HG03103 (cell line): ENCODE results near the gene ELMOD1.
"Not testable (repeated sequence)": the region's sequence is repeated elsewhere in the genome, so short reads cannot be mapped to it uniquely, and the experiment has no call there.

Experiments used
- ATAC-seq: cut with Tn5 transposase; IDR thresholded peaks from one replicate; pipeline ENCODE4 v1.9.1; 2021; ENCODE audit warnings: low read depth; ENCODE audit not compliant: unreplicated experiment

Gene ELMOD1

DNA sequence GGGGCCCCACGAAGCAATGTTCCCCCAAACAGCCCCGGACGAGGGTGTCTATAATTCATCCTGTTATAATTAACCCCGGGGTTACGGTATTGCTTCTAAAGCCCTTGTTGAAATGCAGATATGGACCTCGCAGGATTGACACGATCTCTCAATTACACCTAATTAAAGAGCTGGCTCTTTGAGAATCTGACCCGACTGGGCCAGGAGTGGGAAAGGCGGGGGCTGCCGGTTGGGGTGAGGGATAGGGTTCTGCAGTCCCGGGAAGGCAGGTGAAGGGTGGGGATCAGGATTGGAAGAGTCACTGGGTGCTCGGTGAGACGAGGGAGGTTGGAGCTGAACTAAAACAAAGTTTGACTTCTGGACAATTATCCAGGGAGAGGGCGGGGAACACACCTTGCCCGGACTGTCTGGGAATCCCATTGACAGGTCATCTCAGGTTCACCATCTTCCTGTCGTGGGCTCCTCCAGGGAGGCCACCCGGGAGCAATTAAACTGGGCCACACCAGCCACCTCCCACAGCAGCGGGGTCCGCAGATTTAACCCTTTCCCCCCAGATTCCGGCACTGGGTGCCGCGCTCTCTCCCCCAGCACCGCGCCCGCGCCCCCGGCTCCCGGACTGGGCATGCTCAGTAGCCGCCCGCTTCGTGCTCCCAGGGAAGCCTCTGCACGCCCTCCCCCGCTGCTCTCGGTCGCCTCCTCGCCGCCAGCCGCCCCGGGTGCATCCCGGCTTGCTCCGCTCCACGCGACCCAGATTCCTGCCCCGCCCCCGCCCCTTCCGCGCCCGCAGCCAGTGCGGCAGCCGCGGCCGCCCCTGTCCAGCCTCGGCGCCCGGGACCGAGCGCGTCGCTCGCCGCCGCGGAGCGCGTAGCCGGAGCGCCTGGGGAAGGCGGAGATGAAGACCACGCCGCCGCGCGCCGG is at the start of gene ELMOD1:
TSS of gene ELMOD1 (plus strand) at position 688 of the 918 bp plus-strand sequence. CDS start 27,043 bp downstream, outside the sequence.
- ATAC-seq, result no peak

DNA sequence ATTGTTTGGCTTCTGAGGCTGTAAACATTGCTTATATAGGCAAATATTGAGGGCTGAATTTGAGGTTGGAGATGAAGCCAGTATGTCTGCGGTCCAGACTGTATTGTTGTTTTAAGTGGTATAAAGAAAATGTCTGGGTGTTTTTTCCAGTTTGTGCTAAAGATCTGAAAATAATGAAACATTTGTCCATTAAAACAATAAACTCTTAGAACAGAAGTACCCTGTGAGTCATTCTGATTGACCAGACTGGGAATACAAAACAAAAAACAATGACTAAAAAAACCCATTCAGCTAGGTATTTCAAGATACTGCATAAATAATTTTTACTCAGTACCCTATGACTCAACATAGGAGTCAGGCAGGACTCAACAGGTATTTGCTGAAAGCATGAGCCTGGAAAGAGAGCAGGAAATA is 45.8 kb upstream of the ELMOD1 start:
- ATAC-seq, result no peak

DNA sequence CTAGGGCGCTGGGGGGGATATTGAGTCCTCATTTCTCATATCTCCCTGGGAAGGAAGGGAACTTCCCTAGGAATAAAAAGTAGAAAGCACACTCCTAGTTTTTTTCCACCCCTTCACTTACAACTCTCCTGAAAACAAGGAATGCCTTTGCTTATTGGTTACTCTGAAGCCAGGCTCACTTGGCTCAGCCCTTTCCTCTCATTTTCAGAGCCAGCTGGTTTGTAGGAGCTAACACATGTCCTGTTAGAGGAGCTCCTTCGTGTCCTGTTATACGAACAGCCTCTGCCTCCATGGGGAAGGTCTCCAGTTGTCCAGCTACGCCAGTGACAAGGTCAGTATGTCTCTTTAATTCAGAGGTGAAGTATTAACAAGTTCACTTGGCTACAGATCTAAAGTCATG is 43.0 kb upstream of the ELMOD1 start:
- ATAC-seq, result no peak

DNA sequence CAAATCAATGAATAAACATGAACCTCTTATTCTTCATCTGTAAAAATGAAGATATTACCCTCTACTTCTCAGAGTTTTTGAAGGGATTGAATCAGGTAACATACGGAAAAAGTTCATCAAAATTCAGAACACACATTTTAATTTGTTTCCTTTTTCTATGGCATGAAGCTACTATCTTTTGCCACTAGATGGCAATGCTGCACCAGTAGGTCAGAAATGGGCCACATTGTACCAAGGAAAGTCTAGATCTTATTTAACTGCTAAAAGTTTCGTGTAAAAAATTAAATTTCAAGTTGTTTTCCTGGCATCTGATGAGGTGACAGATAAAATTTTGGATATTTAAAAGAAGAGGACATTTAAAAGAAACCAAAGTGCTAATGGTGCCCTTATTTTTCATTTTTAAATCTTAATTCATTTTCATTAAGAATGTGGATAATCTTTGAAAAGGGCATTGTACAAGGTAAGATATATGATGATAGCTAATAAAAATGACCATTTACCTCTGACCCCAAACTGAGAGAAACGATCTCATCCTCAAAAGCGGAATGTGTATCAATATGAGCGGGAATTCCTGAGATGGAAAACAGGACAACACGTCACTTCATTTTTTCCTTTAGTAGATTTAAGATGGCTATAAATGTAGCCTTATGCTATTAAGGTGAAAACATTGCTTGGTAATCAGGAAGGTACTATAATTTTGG is 41.5 kb upstream of the ELMOD1 start:
- no peak for ATAC-seq

DNA sequence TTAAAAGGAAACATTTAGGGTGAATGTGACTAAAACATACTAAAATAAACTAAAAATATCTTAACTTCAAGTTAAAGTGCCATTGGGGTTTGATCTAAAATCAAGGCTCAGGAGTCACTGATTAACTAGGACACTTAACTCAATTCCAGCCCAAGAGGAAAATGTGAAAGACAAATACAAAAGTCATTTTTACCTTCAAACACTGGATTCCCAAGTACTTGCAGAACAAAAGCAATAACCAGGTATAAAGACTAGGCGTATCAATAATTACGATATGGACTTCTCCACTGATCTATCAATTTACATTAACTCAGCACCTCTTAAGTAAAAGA is 41.0 kb upstream of the ELMOD1 start:
- ATAC-seq, result no peak

DNA sequence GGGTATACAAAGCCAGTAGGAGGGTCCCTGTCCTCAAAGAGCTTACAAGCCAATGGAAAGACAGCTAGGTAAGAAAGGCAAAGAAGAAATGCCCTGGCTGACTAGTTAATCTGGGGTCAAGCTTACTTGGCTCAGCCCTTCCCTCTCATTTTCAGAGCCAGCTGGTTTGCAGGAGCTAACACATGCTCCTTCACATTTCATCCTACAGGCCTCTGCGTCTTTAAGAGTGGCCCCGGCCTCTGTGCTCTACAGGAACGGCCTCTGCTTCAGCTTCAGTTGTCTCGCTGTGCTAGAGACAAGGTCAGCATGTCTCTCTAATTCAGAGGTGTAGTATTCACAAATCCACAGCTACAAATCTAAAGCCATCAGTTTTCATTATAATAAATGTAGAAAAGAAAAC is 40.6 kb upstream of the ELMOD1 start:
- ATAC-seq, result no peak

DNA sequence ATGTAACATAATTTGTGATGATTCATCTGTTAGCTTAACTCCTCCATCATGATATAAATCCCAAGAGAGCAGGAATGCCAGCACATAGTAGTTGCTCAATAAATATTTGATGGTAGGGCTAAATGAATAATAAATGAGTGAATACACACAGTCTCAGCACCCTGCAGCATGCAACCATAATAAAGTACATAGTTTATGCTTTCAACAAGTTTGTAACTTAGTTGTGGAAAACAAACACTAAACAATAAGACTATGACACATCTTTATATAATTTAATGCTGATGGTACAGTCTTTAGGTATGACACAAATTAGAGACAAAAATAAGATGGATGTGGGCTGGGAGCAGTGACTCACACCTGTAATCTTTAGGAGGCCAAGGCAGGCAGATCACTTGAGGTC is 29.3 kb upstream of the ELMOD1 start:
- no peak for ATAC-seq

DNA sequence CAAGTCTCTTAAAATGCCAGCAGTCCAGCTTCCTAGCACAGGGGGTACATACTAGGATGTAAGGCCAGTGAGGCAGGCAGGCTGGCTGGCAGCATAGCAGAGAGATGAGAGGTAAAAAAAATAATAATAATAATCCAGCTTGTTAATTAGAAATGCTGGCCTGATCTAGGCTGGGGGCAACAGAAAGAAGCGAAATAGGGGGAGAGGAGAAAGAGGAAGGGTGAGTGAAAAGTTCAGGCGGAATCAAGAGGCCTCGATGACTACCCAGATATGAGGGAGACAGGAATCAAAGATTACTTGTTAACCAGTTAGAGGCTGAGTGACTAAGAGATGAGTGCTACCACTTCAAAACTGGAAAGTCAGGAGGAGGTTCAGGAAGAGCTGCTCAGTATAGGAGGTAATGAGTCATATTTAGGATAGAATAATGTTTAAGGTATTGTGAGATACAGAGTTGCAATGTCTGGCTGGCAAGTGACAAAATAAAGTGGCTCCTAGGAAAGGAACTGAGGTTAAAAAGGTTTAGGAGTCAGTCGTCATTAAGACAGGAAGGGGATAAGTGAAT is 28.2 kb upstream of the ELMOD1 start:
- no peak for ATAC-seq

DNA sequence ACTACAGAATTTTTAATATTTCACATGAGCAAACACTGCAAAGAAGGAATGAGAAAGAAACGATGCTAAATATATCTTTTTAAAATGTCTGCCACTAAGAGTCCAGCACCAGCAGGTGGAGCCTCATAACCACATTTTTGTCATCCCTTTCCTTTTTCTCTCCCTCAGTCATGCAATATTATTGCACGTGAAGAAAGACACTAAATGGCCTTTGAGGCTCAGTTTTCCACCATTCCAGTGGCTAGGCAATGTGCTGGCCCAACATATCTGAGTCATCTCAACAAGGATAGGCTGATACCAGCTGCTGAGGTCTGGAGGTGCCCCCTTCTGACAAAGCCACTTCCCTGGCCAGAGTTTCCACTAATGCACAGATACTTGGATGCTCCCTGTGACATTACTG is 27.2 kb upstream of the ELMOD1 start:
- ATAC-seq, result peak; percentile 32

DNA sequence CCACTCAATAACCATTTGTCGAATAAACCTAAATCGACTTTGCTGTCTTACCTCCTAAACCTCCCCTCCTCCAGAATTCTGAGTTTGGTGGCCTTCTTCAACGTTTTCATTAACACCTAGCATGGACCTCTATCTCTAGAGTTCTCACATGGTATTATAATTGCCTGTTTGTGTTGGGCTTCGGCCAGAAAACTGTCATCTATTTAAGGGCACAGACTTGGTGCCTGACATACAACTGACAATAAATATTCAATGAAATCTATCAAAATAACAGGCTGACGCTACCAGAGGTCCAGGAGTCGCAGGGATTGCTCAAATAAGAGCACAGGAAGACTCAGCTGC is 26.1 kb upstream of the ELMOD1 start:
- peak; percentile 2 for ATAC-seq

DNA sequence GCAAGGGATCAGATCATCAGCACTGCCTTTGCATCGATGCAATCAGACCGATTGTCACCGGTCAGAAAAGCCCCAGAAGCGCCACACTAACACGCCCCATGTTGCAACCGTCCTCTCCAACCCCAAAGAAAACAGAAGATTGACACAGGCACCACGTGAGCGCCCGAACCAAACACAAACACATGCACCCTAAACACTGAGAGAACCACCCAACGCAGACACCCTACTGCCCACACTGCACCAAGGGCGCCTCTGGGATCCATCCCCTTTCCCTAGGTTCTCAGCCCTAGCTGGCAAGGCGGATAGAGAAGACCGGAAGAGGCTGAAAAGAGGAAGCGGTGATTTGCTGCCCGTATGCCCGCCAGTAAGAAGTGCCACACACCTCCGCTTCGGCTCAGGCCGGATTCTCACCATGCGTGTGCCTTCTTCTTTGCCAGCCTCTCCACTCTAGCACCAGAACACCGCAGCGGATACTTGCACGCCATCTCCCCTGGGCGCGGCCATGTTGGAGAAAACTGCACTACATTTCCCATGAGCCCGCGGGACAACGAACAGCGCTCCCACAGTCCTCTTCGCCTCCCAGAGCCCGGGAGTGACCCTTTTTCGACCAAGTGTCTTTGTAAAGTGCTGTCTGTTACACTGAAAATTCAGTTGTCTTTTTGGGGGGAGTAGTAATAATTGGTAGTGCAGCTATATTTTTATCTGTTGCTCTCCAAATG is 25.6 kb upstream of the ELMOD1 start, which contains the start of gene ALKBH8:
TSS of gene ALKBH8 (minus strand) at position 517 of the 719 bp plus-strand sequence. CDS start 4,842 bp downstream, outside the sequence.
- ATAC-seq, result peak; percentile 66

DNA sequence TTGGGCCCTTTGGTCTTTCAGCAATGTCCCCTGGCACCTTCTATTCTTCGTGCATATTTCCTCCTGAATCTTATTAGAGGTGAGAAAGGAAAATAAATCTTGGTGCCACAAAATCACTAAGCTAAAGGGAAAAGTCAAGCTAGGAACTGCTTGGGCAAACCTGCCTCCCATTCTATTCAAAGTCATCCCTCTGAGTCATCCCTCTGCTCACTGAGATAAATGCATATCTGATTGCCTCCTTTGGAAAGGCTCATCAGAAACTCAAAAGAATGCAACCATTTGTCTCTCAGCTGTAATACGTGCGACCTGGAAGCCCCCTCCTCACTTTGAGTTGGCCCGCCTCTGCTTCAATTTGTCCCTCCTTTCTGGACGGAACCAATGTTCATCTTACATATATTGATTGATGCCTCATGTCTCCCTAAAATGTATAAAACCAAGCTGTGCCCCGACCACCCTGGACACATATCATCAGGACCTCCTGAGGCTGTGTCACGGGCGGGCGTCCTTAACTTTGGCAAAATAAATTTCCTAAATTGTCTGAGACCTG is 24.9 kb upstream of the ELMOD1 start:
- ATAC-seq, result not testable (repeated sequence)

DNA sequence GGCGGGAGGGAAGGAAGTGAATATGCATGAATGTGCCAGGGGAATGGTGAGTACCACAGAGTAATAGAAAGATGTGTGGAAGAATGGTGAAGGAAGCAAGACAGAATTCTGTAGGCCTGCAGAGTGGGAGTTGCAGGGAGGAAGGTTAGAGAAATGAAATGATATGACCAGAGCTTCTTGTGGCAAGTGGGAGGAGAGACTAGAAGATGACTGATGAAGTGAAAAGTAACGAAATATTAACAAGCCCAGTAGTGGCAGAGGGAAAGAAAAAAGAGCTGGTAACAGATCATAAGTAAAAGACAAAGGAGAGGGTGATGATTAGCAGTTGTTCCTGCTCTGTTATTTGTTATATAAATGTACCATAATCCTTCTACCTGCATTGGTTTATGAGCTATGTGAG is 24.4 kb upstream of the ELMOD1 start:
- no peak for ATAC-seq

DNA sequence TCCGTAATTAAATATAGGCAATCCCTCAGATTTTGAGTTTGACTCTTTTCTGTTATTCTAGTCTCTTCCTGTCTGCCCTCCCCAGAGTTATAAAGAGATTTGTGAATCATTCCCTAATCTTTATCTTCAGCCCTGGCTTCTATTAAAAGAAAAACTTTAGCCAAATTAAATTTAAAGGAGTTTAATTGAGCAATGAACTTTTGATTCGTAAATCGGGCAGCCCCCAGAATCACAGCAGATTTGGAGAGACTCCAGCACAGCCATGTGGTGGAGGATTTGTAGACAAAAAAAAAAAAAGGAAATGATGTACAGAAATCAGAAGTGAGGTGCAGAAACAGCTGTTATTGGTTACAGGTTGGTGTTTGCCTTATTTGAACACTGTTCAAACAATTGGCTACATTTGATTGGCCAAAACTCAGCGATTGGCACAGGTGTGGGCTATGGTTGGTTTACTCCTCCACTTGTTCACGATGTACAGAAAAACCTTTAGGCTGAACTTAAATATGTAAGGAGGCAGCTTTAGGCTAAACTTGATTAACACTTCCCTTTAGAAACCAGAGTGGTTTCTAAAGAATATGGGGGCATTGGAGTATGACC is 23.1 kb upstream of the ELMOD1 start:
- peak; percentile 27 for ATAC-seq

DNA sequence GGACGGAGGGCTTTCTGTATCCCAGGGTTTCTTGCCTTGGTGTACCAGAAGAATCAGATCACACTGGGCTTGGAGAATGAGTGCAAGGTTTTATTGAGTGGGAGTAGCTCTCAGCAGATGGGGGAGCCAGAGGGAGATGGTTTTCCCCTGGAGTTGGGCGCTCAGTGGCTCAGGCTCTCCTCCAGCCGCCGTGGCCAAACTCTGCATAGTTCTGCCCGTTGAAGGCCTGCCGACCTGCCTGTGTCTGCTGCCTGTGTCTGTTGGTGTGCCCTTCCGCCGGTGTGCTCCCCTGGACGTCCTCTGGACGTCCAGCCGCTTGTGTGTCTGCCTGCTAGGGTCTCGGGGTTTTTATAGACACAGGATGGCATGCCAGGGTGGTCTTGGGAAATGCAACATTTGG is 20.9 kb upstream of the ELMOD1 start:
- no peak for ATAC-seq

DNA sequence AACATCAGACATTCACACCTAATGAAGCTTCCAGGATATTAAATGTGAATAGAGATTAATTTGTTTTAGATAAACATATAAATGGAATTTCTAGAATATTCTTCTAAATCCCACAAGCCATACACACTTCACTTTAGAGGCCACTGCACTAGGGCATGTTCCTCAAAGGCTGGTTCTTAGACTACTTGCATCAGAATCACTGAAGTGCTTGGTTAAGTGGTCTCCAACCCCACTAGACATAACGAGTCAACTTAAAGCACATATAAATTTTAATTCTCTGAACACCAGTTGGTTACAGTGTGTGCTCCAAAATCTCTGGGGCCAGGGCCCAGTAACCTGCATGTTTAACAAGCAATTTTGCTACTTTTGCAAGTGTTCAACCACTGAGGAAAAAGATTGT is 17.5 kb upstream of the ELMOD1 start:
- ATAC-seq, result no peak

DNA sequence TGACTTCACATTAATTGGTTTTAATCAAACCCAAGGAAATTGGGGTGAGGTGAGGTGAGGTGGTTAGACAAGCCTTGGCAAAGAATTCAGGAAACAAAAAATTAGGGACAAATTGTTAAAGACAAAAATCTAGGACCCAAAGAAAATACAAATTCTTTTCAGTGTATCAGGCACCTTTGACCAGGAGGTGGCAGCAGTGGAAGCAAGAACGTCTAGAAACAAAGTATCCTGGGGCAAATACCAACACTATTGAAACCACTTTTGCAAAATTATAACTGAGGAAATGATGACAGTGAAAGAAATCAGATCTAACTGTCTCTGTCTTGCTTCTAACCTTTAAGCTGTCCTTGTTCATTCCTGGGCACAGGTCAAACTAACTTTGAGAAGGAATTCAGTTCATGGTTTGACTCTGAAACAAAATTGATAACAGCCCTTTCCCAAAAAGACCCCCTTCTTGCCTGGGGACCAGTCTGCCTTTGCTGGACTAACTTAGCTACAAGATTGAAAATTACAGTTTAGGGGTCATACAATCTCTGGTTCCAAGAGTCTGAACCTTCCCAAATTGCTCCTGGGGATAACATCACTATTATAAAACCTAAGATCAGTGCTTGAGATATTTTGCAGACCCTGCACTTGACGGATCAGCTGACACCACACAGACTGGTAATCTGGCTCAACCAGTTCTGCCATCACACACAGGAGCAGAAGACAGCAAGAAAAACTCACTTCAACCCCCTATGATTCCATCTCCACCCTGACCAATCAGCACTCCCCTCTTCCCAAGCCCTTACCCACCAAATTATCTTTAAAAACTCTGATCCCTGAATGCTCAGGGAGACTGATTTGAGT is 14.2 kb upstream of the ELMOD1 start:
- ATAC-seq, result peak; percentile 68

DNA sequence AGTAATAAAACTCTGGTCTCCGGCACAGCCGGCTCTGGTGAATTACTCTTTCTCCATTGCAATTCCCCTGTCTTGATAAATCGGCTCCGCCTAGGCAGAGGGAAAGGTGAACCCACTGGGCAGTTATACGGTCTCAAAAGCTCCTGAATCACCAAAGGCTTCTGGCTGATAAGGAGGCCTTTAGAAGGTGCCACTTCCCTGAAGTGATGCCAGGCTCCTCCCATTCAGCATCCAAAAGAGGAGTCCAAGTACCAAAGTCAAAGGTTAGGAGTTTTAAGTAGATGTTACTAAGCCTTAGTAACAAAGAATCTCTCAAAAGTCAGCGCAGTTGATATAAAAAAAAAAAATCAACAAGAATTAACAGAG is 13.6 kb upstream of the ELMOD1 start:
- no peak for ATAC-seq

DNA sequence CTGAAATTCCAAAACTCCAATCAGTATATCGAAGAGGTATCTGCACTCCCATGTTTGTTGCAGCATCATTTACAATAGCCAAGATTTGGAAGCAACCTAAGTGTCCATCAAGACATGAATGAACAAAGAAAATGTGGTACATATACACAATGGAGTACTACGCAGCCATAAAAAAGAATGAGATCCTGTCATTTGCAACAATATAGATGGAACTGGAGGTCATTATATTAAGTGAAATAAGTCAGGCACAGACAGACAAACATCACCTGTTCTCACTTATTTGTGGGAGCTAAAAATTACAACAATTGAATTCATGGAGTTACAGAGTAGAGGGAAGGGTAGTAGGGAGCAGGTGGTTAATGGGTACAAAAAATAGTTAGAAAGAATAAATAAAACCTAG is 11.8 kb upstream of the ELMOD1 start:
- not testable (repeated sequence) for ATAC-seq
